IMR-90 (cell line): ENCODE data around the gene TEX14. TPM values are rescaled to one million over a fixed set of nuclear protein-coding genes. Genes with fewer than 3 reads are reported as not detected.

Source experiments
- ATAC-seq: fragments of 200-7000 bp; cut with Tn5 transposase; 2 replicates; pipeline ENCODE4 v1.9.1; 2020; ENCODE audit warnings: low read depth, mild to moderate bottlenecking, moderate library complexity
- BruUV-seq: library from RNA; stranded (reverse); fragments of 400-500 nt; replicated peaks from 2 replicates; lab custom pipeline; 2021; lab: Mats Ljungman, UMichigan
- CTCF ChIA-PET: fragments of 300-600 bp; formaldehyde crosslinking; extraction: SDS; loops from one replicate; lab custom pipeline; 2021; ENCODE audit warnings: antibody characterized with exemption; lab: Yijun Ruan, JAX
- POLR2A ChIA-PET: fragments of 300-600 bp; sonication (Branson Sonifier 250); formaldehyde crosslinking; loops from one replicate; lab custom pipeline; 2022; ENCODE audit warnings: antibody characterized with exemption; ENCODE audit not compliant: unreplicated experiment; lab: Charles Lee
- DNase-seq: peaks from one replicate; pipeline ENCODE4 v3.0.0; 2013
- H2AFZ ChIP-seq: replicated peaks from 2 replicates; pipeline ENCODE3; 2013; ENCODE audit warnings: low read length, mild to moderate bottlenecking; ENCODE audit not compliant: poor library complexity
- H2AK5ac ChIP-seq: 2 replicates; pipeline ENCODE4 v1.6.1; 2013; ENCODE audit warnings: low read depth, low read length, inconsistent platforms
- H2AK9ac ChIP-seq: replicated peaks from 2 replicates; pipeline ENCODE3; 2013; ENCODE audit warnings: mild to moderate bottlenecking, low read depth, low read length, moderate library complexity; ENCODE audit not compliant: poor library complexity
- H2BK120ac ChIP-seq: 2 replicates; pipeline ENCODE4 v1.6.1; 2013; ENCODE audit warnings: low read depth, low read length, inconsistent platforms
- H2BK15ac ChIP-seq: 3 replicates; pipeline ENCODE4 v1.6.1; 2013; ENCODE audit warnings: low read depth, low read length, inconsistent platforms
- H2BK20ac ChIP-seq: 2 replicates; pipeline ENCODE4 v1.6.1; 2013; ENCODE audit warnings: low read depth, mild to moderate bottlenecking, inconsistent platforms, low read length, moderate library complexity
- H2BK5ac ChIP-seq: 2 replicates; pipeline ENCODE4 v1.6.1; 2013; ENCODE audit warnings: mild to moderate bottlenecking, low read depth, low read length, inconsistent platforms; ENCODE audit not compliant: poor library complexity, severe bottlenecking
- H3K14ac ChIP-seq: replicated peaks from 2 replicates; pipeline ENCODE4 v1.6.1; 2013; ENCODE audit warnings: low read depth, low read length, inconsistent platforms
- H3K18ac ChIP-seq: 2 replicates; pipeline ENCODE4 v1.6.1; 2013; ENCODE audit warnings: low read depth, low read length, control low read depth
- H3K23ac ChIP-seq: 2 replicates; pipeline ENCODE4 v1.6.1; 2013; ENCODE audit warnings: low read depth, low read length, inconsistent platforms
- H3K27ac ChIP-seq: 2 replicates; pipeline ENCODE4 v1.5.1; 2013; ENCODE audit warnings: mild to moderate bottlenecking, control low read depth, low read length; ENCODE audit not compliant: insufficient read depth
- H3K27me3 ChIP-seq: 2 replicates; pipeline ENCODE4 v1.6.1; 2013; ENCODE audit warnings: low read length; ENCODE audit not compliant: control insufficient read depth, insufficient read depth
- H3K36me3 ChIP-seq: 2 replicates; pipeline ENCODE4 v1.6.1; 2013; ENCODE audit warnings: low read length, mixed read lengths; ENCODE audit not compliant: control insufficient read depth, insufficient read depth
- H3K4ac ChIP-seq: 2 replicates; pipeline ENCODE4 v1.6.1; 2013; ENCODE audit warnings: low read depth, low read length, inconsistent platforms
- H3K4me1 ChIP-seq: 2 replicates; pipeline ENCODE4 v1.6.1; 2013; ENCODE audit warnings: low read length, mixed read lengths; ENCODE audit not compliant: control insufficient read depth, insufficient read depth
- H3K4me2 ChIP-seq: 2 replicates; pipeline ENCODE4 v1.6.1; 2013; ENCODE audit warnings: low read depth, mild to moderate bottlenecking, control low read depth, low read length, moderate library complexity
- H3K4me3 ChIP-seq: 2 replicates; pipeline ENCODE4 v1.5.1; 2013; ENCODE audit warnings: low read depth, mild to moderate bottlenecking, control low read depth, low read length, moderate library complexity; ENCODE audit not compliant: insufficient read depth
- H3K56ac ChIP-seq: 2 replicates; pipeline ENCODE4 v1.6.1; 2013; ENCODE audit warnings: low read length, inconsistent platforms; ENCODE audit not compliant: insufficient read depth; ENCODE audit errors: extremely low read depth
- H3K79me1 ChIP-seq, 2 experiments: 2 replicates each; pipeline ENCODE4 v1.6.1; 2013; ENCODE audit warnings: low read length in 2 of 2, inconsistent platforms in 1 of 2, low read depth in 1 of 2
- H3K9ac ChIP-seq: 2 replicates; pipeline ENCODE4 v1.6.1; 2013; ENCODE audit warnings: low read depth, low read length, control low read depth
- H3K9me1 ChIP-seq: 2 replicates; pipeline ENCODE4 v1.6.1; 2013; ENCODE audit warnings: low read length, inconsistent platforms; ENCODE audit not compliant: insufficient read depth
- H3K9me3 ChIP-seq: 2 replicates; pipeline ENCODE4 v1.6.1; 2013; ENCODE audit warnings: low read length; ENCODE audit not compliant: control insufficient read depth, insufficient read depth
- H4K20me1 ChIP-seq: 2 replicates; pipeline ENCODE4 v1.6.1; 2013; ENCODE audit warnings: low read length, inconsistent platforms; ENCODE audit not compliant: insufficient read depth
- H4K5ac ChIP-seq: 2 replicates; pipeline ENCODE4 v1.6.1; 2013; ENCODE audit warnings: mild to moderate bottlenecking, low read depth, low read length, control low read depth
- H4K8ac ChIP-seq, 2 experiments: 2 replicates each; pipeline ENCODE4 v1.6.1; 2013; ENCODE audit warnings: low read depth in 2 of 2, low read length in 2 of 2, control low read depth in 1 of 2, inconsistent platforms in 1 of 2
- H4K91ac ChIP-seq: 2 replicates; pipeline ENCODE4 v1.6.1; 2013; ENCODE audit warnings: low read depth, low read length, inconsistent platforms; ENCODE audit not compliant: insufficient read depth
- BHLHE40 ChIP-seq: fragments of 150-350 bp; IDR thresholded peaks from 2 replicates; pipeline ENCODE4 v1.6.1; 2016; ENCODE audit warnings: mild to moderate bottlenecking, low read depth, low read length
- CEBPB ChIP-seq: IDR thresholded peaks from 2 replicates; pipeline ENCODE4 v1.6.1; 2012; ENCODE audit warnings: low read depth, low read length, improper control_type of control experiment
- FOS ChIP-seq: fragments of 150-350 bp; IDR thresholded peaks from 2 replicates; pipeline ENCODE4 v1.6.1; 2016; ENCODE audit warnings: low read depth, low read length
- MAFK ChIP-seq: IDR thresholded peaks from 2 replicates; pipeline ENCODE4 v1.6.1; 2012; ENCODE audit warnings: low read depth, low read length, improper control_type of control experiment
- MAZ ChIP-seq: IDR thresholded peaks from 2 replicates; pipeline ENCODE4 v1.6.1; 2012; ENCODE audit warnings: low read depth, mild to moderate bottlenecking, low read length, improper control_type of control experiment, moderate library complexity, borderline replicate concordance
- MXI1 ChIP-seq: IDR thresholded peaks from 2 replicates; pipeline ENCODE4 v1.6.1; 2012; ENCODE audit warnings: low read depth, mild to moderate bottlenecking, low read length, moderate library complexity, borderline replicate concordance
- NFE2L2 ChIP-seq: fragments of 150-350 bp; IDR thresholded peaks from 2 replicates; pipeline ENCODE4 v1.6.1; 2016; ENCODE audit warnings: low read depth, mild to moderate bottlenecking, low read length
- POLR2A ChIP-seq: IDR thresholded peaks from 2 replicates; pipeline ENCODE4 v1.6.1; 2012; ENCODE audit warnings: mild to moderate bottlenecking, low read depth, low read length
- RAD21 ChIP-seq: IDR thresholded peaks from 2 replicates; pipeline ENCODE4 v1.6.1; 2012; ENCODE audit warnings: low read length, improper control_type of control experiment
- RCOR1 ChIP-seq: IDR thresholded peaks from 2 replicates; pipeline ENCODE4 v1.6.1; 2012; ENCODE audit warnings: mild to moderate bottlenecking, low read length, improper control_type of control experiment; ENCODE audit not compliant: insufficient replicate concordance
- RFX5 ChIP-seq: IDR thresholded peaks from 2 replicates; pipeline ENCODE4 v1.8.0; 2012; ENCODE audit warnings: low read depth, mild to moderate bottlenecking, low read length, moderate library complexity
- SMC3 ChIP-seq: fragments of 150-350 bp; IDR thresholded peaks from 2 replicates; pipeline ENCODE4 v1.6.1; 2016; ENCODE audit warnings: low read depth, mild to moderate bottlenecking, antibody characterized with exemption, low read length, moderate library complexity
- WGBS, 2 experiments: methylation state at CpG; one replicate each; pipeline versions ENCODE4 v1.1.5 to v1.1.7; 2013; ENCODE audit warnings: missing lambda C conversion rate in 2 of 2; ENCODE audit not compliant: insufficient read length in 1 of 2; ENCODE audit errors: extremely low coverage in 2 of 2; 5-methylcytosine and 5-hydroxymethylcytosine counted together
- dilution Hi-C: fragments of 300-500 bp; cut with HindIII; formaldehyde crosslinking; loops from one replicate; pipeline ENCODE4 v1.14.3; 2018; ENCODE audit warnings: low sequenced_read_pairs; ENCODE audit not compliant: unreplicated experiment
- in situ Hi-C: fragments of 300-500 bp; cut with MboI; formaldehyde crosslinking; loops from 3 replicates; pipeline ENCODE4 v1.14.3; 2019; ENCODE audit warnings: low sequenced_read_pairs, inconsistent platforms, mixed read lengths
- intact Hi-C: fragments of 100-400 bp; cut with micrococcal nuclease; formaldehyde crosslinking; loops from 2 replicates; pipeline ENCODE4 v1.10.0; 2022
- polyA plus RNA-seq, 3 experiments: library from polyadenylated mRNA; depleted of rRNA; stranded (reverse); fragments of >200 nt; gene quantifications; 2 replicates each; pipeline ENCODE4 v1.2.3, GENCODE V29; 2012; ENCODE audit warnings: low replicate concordance in 1 of 3
- total RNA-seq: library from RNA; depleted of rRNA; stranded (reverse); fragments of >200 nt; gene quantifications from 2 replicates; pipeline ENCODE4 v1.2.3, GENCODE V29; 2012
- TF ChIP-seq, protein P1 (sequence below): fragments of 150-350 bp; IDR thresholded peaks from 2 replicates; pipeline ENCODE4 v1.6.1; 2016; ENCODE audit warnings: low read depth, mild to moderate bottlenecking, low read length, moderate library complexity, borderline replicate concordance
- TF ChIP-seq, protein P2 (sequence below): fragments of 150-350 bp; IDR thresholded peaks from 2 replicates; pipeline ENCODE4 v1.6.1; 2017; ENCODE audit warnings: mild to moderate bottlenecking, antibody characterized with exemption, low read length, low read depth
- TF ChIP-seq, protein P3 (sequence below): conservative IDR thresholded peaks from 2 replicates; pipeline ENCODE4 v1.5.1; 2012; ENCODE audit warnings: mild to moderate bottlenecking, low read depth, low read length, improper control_type of control experiment

Gene TEX14
- total and polyA plus RNA-seq, 2 of the 4 experiments (the other 2 are of a cell fraction): not detected

DNA sequence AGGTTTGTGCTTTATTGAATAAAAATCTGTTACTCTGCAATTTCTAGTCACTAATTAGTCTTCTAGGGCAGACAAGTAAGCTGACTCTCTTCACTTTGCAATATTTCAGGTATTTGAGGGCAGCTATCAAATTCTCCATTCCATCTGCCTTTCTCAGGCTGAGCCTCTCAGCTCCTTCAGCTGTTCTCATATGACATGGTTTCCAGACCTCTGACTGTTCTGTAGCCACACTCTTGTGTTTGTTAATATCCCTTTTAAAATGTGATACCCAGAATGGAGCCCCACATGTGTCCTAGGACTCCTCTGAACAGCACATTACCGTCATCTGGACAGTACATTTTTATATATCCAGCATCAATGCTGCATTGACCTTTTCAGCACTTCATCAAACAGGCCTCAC lies 131.3 kb downstream of the TEX14 start:
- Histone ChIP-seq H3K36me3 (no peaks in the 10 kb centered on the region), H3K18ac (no peak overlapping the region), H2AK9ac (no peak overlapping the region), H4K91ac (no peak overlapping the region), H3K4me3 (no peak overlapping the region), H3K23ac (no peak overlapping the region), H3K27me3 (peaks cover 14% of the 10 kb centered on the region), H2BK15ac (no peak overlapping the region), H4K8ac (no peak overlapping the region), H3K4me1 (no peaks in the 10 kb centered on the region), H3K4me2 (no peak overlapping the region), H3K9me3 (no peaks in the 10 kb centered on the region), H3K27ac (no peak overlapping the region), H2BK120ac (no peak overlapping the region), H4K20me1 (no peaks in the 10 kb centered on the region), H4K5ac (no peak overlapping the region), H3K4ac (no peak overlapping the region), H3K14ac (no peak overlapping the region), H3K56ac (no peak overlapping the region), H2AFZ (no peak overlapping the region), H2BK20ac (no peak overlapping the region), H2BK5ac (no peak overlapping the region), H3K9me1 (no peaks in the 10 kb centered on the region), H3K79me1 (no peaks in the 10 kb centered on the region), H2AK5ac (no peak overlapping the region), H3K9ac (no peak overlapping the region)
- dilution Hi-C loops: no loop called here
- DNase-seq (no peak), ATAC-seq (no peak)
- WGBS, 2 experiments: 25% methylated on average over 1 of the region's 1 CpG; no CpG with 5 or more reads in 1 of the 2 experiments
- in situ Hi-C loops: no loop called here
- no peak for TF ChIP-seq MAFK
- TF ChIP-seq, protein P1, sequence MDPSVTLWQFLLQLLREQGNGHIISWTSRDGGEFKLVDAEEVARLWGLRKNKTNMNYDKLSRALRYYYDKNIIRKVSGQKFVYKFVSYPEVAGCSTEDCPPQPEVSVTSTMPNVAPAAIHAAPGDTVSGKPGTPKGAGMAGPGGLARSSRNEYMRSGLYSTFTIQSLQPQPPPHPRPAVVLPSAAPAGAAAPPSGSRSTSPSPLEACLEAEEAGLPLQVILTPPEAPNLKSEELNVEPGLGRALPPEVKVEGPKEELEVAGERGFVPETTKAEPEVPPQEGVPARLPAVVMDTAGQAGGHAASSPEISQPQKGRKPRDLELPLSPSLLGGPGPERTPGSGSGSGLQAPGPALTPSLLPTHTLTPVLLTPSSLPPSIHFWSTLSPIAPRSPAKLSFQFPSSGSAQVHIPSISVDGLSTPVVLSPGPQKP: no peak
- no peak for TF ChIP-seq BHLHE40
- TF ChIP-seq FOS: no peak
- no peak for TF ChIP-seq RCOR1
- TF ChIP-seq POLR2A: no peak
- TF ChIP-seq RFX5: no peak
- TF ChIP-seq, protein P2, sequence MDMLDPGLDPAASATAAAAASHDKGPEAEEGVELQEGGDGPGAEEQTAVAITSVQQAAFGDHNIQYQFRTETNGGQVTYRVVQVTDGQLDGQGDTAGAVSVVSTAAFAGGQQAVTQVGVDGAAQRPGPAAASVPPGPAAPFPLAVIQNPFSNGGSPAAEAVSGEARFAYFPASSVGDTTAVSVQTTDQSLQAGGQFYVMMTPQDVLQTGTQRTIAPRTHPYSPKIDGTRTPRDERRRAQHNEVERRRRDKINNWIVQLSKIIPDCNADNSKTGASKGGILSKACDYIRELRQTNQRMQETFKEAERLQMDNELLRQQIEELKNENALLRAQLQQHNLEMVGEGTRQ: no peak
- TF ChIP-seq NFE2L2: no peak
- no peak for TF ChIP-seq MAZ
- TF ChIP-seq SMC3: no peak
- TF ChIP-seq MXI1: no peak
- TF ChIP-seq CEBPB: no peak
- TF ChIP-seq RAD21: no peak
- TF ChIP-seq, protein P3, sequence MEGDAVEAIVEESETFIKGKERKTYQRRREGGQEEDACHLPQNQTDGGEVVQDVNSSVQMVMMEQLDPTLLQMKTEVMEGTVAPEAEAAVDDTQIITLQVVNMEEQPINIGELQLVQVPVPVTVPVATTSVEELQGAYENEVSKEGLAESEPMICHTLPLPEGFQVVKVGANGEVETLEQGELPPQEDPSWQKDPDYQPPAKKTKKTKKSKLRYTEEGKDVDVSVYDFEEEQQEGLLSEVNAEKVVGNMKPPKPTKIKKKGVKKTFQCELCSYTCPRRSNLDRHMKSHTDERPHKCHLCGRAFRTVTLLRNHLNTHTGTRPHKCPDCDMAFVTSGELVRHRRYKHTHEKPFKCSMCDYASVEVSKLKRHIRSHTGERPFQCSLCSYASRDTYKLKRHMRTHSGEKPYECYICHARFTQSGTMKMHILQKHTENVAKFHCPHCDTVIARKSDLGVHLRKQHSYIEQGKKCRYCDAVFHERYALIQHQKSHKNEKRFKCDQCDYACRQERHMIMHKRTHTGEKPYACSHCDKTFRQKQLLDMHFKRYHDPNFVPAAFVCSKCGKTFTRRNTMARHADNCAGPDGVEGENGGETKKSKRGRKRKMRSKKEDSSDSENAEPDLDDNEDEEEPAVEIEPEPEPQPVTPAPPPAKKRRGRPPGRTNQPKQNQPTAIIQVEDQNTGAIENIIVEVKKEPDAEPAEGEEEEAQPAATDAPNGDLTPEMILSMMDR: no peak
- no TSS peak for BruUV-seq
- ChIA-PET CTCF (no interaction called here), POLR2A (no interaction called here)
- intact Hi-C loops: no loop called here
